ENCODE data around the gene NFE2. TPM values are rescaled to one million over a fixed set of nuclear protein-coding genes. Genes with fewer than 3 reads are reported as not detected.
A peak's percentile ranks its signal among the peaks of the same experiment; 100 is the strongest.

The NFE2 gene
- total RNA-seq, 2 donors from 2014 or later: 0.30 TPM; not detected in 1

DNA sequence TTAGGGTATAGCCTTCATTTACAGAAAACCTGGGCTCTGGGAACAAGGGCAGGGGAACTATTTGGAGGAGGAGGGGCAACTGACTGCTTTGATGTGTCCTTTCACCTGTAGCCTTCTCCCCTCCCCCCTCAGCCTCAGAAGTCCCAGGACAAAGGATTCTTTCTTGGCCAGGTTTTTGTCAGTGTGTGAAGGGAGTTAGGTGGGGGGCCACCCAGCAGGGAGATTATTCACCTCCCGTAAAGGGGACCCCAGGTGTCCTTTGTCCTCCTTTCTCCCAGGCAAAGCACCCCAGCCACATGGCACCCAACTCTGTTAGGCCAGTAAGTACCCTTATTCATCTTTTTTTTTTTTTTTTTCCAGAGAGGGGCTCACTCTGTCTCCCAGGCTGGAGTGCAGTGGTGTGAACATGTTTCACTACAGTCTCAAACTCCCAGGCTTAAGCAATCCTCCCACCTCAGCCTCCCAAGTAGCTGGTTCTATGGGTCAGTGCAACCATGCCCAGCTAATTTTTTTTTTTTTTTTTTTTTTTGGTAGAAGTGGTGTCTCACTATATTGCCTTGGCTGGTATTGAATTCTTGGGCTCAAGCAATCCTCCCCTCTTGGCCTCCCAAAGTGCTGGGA is 723 bp upstream of the NFE2 start:
- TF ChIP-seq CTCF (IDR thresholded peaks at IDR 0.05): no peak
- H3K4me3 ChIP-seq: no peak overlapping the region

DNA sequence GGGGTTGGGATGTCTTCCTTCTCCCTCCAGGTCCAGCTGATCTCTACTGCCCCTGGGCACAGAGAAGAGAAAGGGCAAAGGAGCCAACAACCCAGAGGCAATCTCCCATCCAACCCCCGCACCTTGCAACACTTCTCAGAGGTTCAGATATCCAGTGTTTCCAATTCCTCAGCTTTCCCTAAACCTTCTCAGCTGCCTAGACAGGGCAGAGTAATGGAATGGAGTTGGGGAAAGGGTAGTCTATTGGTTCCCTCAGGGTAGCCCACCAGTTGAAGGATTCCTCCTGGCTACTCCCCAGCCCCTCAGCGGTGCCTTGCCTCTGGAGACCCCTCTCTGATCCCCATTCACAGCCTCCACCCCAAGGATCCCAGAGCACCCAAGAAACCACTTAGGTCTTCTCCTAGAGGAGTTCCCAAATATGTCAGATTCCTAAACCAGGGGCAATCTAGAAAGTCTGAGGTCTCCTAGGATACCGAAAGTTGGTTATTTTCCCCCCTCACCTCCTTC is 537 bp downstream of the NFE2 start:
- peak overlapping the region; percentile 15 for H3K4me3 ChIP-seq

More for the DNA sequence above, 723 bp upstream of the NFE2 start:
- Histone ChIP-seq H3K4me1 (no peaks in the 10 kb centered on the region), H3K36me3 (no peaks in the 10 kb centered on the region), H3K9ac (ENCODE audit: low read depth in 2 of 2, low read length in 2 of 2) (no peak overlapping the region), H3K9me3 (no peaks in the 10 kb centered on the region), H3K27me3 (peaks cover 11% of the 10 kb centered on the region), H3K27ac (no peak overlapping the region)
- intact Hi-C loops (cut with DNase I): no loop called here
- DNase-seq: no peak

DNA sequence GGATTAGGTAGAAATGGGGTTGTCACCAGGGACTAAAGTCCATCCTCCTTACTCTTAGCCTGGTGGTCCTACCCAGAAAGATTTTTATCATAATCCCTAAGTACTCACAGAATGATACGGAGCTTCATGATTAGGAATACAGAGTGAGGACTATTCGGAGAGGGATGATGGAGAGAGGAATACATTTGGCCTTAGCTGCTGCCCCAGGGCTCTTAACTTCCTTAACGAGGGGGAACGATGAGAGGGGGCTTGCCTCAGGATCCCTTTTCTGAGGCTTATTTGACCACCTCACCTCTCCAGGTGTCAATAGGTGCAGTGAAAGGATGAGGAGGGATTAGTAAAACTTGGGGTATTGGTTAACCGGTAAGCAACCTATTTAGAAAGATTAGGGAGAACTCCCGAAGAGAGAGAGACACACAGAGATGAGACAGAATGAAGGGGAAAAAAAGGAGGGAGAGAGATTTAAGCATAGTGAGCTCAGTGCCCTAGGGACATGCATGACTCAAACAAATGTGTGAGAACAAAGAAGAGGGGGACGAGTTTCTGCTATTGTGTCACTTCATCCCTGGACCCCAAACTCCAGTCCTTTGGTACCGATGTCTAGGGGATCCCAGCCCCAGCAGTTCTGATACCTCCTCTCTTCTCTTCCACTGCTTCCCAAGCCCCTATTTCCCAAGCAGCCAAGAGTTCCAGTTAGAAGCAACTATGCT is 1.1 kb downstream of the NFE2 start:
- Histone ChIP-seq H3K4me1 (no peaks in the 10 kb centered on the region), H3K9me3 (no peaks in the 10 kb centered on the region), H3K36me3 (no peaks in the 10 kb centered on the region), H3K27ac (no peak overlapping the region), H3K4me3 (no peak overlapping the region), H3K27me3 (peaks cover 11% of the 10 kb centered on the region), H3K9ac (ENCODE audit: low read depth in 2 of 2, low read length in 2 of 2) (no peak overlapping the region)
- no peak for TF ChIP-seq CTCF (IDR thresholded peaks at IDR 0.05)
- intact Hi-C loops (cut with DNase I): no loop called here
- DNase-seq: no peak

More for the DNA sequence above, 537 bp downstream of the NFE2 start:
- H3K27me3 ChIP-seq: peaks cover 11% of the 10 kb centered on the region
- no peak overlapping the region for H3K9ac ChIP-seq (ENCODE audit: low read depth in 2 of 2, low read length in 2 of 2)
- no peak for DNase-seq
- no peaks in the 10 kb centered on the region for H3K36me3 ChIP-seq
- TF ChIP-seq CTCF (IDR thresholded peaks at IDR 0.05): no peak
- H3K9me3 ChIP-seq: no peaks in the 10 kb centered on the region
- no peaks in the 10 kb centered on the region for H3K4me1 ChIP-seq
- H3K27ac ChIP-seq: no peak overlapping the region
- intact Hi-C loops (cut with DNase I): no loop called here

DNA sequence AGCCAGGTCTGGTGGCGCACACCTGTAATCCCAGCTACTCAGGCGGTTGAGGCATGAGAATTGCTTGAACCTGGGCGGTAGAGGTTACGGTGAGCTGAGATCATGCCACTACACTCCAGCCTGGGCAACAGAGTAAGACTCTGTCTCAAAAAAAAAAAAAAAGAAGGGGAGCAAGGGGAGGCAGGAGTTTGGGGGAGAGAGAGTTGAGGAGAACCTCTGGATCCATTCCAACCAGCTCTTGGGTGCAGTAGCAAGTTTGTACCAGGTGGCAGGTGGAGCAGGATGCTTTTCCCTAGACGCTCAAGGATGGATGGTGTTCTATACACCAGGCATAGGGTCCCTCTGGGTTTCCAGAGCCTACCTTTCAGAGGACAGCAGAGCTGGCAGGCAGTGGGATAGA is 1.9 kb downstream of the NFE2 start:
- Histone ChIP-seq H3K27ac (no peak overlapping the region), H3K4me1 (no peaks in the 10 kb centered on the region), H3K9ac (ENCODE audit: low read depth in 2 of 2, low read length in 2 of 2) (no peak overlapping the region), H3K9me3 (no peaks in the 10 kb centered on the region), H3K27me3 (peaks cover 11% of the 10 kb centered on the region), H3K4me3 (no peak overlapping the region), H3K36me3 (no peaks in the 10 kb centered on the region)
- TF ChIP-seq CTCF (IDR thresholded peaks at IDR 0.05): no peak
- no peak for DNase-seq
- intact Hi-C loops (cut with DNase I): no loop called here

DNA sequence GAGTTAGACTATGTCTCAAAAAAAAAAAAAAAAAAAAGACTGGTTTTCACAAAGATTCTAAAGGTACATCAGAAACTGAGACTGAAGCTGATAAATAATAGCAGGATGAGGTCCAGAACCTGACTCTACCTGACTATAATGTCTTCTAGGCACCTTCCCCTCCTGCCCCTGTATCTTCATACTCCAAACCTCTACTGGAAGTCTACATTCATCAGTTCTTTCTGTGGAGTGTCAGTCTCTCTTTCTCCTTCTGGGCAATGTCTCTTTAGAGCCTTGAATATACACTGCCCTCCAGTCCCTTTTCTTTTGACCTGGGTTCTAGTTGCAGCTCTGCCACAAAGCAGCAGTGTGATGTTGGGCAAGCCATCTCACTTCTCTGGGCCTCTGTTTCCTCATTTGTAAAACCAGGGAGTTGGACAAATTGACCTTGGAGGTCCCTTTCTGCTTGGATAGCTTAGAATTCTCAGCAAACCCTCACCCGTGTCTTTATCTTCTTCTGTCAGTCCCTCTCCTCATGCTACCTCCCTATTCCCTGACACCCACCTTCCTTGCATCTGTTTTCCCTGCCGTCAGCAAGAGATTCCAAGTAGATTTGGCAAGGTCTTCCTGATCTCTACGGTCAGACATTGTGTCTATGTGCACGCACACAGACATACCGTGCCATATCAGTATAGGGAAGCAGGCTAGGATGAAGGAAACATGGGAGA is 4.3 kb downstream of the NFE2 start:
- DNase-seq: no peak
- Histone ChIP-seq H3K4me1 (no peaks in the 10 kb centered on the region), H3K36me3 (no peaks in the 10 kb centered on the region), H3K27me3 (peaks cover 11% of the 10 kb centered on the region), H3K9me3 (no peaks in the 10 kb centered on the region), H3K9ac (ENCODE audit: low read depth in 2 of 2, low read length in 2 of 2) (no peak overlapping the region), H3K27ac (no peak overlapping the region), H3K4me3 (no peak overlapping the region)
- no peak for TF ChIP-seq CTCF (IDR thresholded peaks at IDR 0.05)
- intact Hi-C loops (cut with DNase I): no loop called here
